Measurements from ENCODE around the gene ACOXL. TPM values are rescaled to one million over a fixed set of nuclear protein-coding genes. Genes with fewer than 3 reads are reported as not detected.

Gene ACOXL
- total and polyA plus RNA-seq, 9 of the 15 experiments (the other 6 are each of a cell fraction or from before 2014, with no cell fraction given), result 0.31 to 0.56 TPM; not detected in 7

- no peak overlapping the region for H3K9ac ChIP-seq (ENCODE audit: insufficient read depth in 1 of 2, low read depth in 2 of 2, low read length in 2 of 2)
- DNase-seq (ENCODE audit: extremely low read depth in 1 of 4, low spot score in 3 of 4), result no peak
- H2AFZ ChIP-seq (ENCODE audit: low read depth, low read length), result no peak overlapping the region
- no TSS peak for BruUV-seq (replicated peaks)
- WGBS (ENCODE audit: insufficient coverage, low coverage, missing lambda C conversion rate), result 0% methylated on average over 7 of the region's 7 CpGs
- intact Hi-C loops (cut with micrococcal nuclease), result no loop called here
- in situ Hi-C loops (cut with MboI), result no loop called here
- ChIA-PET POLR2A (interaction anchor here (0.6 kb wide), 1 partner anchor 103 kb away, joined by 3 read pairs; no protein-coding TSS in a partner anchor), CTCF (ENCODE audit: low intra/inter-chr PET ratio) (no interaction called here)
- peaks cover 2 to 5% of the 10 kb centered on the region in 2 experiments; a peak in 2 of 5 replicates for H3K27me3 ChIP-seq (ENCODE audit: control insufficient read depth in 2 of 2, insufficient read depth in 2 of 2, low read length in 2 of 2)
- ATAC-seq, result no peak
- H3K27ac ChIP-seq (ENCODE audit: extremely low read depth, low read depth, low read length), result no peak overlapping the region
- no peak overlapping the region for H3K4me3 ChIP-seq
- H3K4me1 ChIP-seq (replicated peaks in 1 of 2; ENCODE audit: control insufficient read depth in 2 of 2, insufficient read depth in 2 of 2, low read length in 2 of 2), result no peaks in the 10 kb centered on the region
- no peak overlapping the region for H3K4me2 ChIP-seq (ENCODE audit: insufficient read depth, low read length)
- TF ChIP-seq SMAD2 (IDR thresholded peaks at IDR 0.05; ENCODE audit: low read depth, low read length) (no peak), SIRT6 (IDR thresholded peaks at IDR 0.05; ENCODE audit: low read depth, low read length) (no peak), GTF3C2 (IDR thresholded peaks at IDR 0.05; ENCODE audit: borderline replicate concordance, extremely low read depth, insufficient read length) (no peak), MBD2 (IDR thresholded peaks at IDR 0.05; ENCODE audit: borderline replicate concordance, low read depth) (no peak), SPI1 (IDR thresholded peaks at IDR 0.05; ENCODE audit: borderline replicate concordance, low read depth, low read length) (peak; percentile 57; the same call in 1 of the 2 replicates)
- H3K79me2 ChIP-seq (ENCODE audit: control insufficient read depth, insufficient read depth, low read length), result no peaks in the 10 kb centered on the region
- FAIRE-seq, result no peak
- H3K9me3 ChIP-seq (replicated peaks; ENCODE audit: control insufficient read depth, insufficient read depth, low read depth, low read length), result no peaks in the 10 kb centered on the region
- H4K20me1 ChIP-seq (replicated peaks; ENCODE audit: control insufficient read depth, insufficient read depth, low read length), result no peaks in the 10 kb centered on the region
- H3K36me3 ChIP-seq (ENCODE audit: control insufficient read depth, insufficient read depth, low read length), result no peaks in the 10 kb centered on the region
- no peaks in the 10 kb centered on the region for H3K9me1 ChIP-seq (ENCODE audit: control insufficient read depth, insufficient read depth, low read length)
These were observed 275.6 kb downstream of the ACOXL start for GRCh38 chr2:111007757-111008688.

Data from K562 (cell line).